ENCODE data around the gene ACTL7A. TPM values are rescaled to one million over a fixed set of nuclear protein-coding genes. Genes with fewer than 3 reads are reported as not detected.

The ACTL7A gene
- total and polyA plus RNA-seq, 2 donors (not counting 1 experiment from before 2014, with no cell fraction given): not detected

DNA sequence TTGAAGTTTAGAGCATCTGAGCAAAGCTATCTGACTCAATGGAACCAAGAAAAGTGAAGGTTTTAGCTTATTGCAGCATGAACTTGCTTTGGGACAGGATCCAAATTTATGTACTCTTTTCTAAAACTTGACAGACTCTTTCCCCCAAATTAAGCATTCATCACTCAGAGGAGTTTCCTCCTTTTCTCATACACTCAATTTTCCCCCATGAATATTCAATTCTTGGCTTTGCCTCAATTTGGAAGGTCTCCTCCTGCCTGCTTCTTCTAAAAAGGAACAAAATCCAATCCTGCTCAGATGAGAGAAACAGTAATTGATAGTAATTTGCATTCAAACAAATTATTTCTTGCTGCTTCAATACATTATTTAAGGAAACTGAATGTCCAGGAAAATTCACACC lies 5.0 kb downstream of the ACTL7A start:
- no peak for TF ChIP-seq EZH2 (IDR thresholded peaks at IDR 0.05; ENCODE audit: borderline replicate concordance, insufficient read depth, low read depth, low read length, poor library complexity, severe bottlenecking)
- TF ChIP-seq, protein P1, sequence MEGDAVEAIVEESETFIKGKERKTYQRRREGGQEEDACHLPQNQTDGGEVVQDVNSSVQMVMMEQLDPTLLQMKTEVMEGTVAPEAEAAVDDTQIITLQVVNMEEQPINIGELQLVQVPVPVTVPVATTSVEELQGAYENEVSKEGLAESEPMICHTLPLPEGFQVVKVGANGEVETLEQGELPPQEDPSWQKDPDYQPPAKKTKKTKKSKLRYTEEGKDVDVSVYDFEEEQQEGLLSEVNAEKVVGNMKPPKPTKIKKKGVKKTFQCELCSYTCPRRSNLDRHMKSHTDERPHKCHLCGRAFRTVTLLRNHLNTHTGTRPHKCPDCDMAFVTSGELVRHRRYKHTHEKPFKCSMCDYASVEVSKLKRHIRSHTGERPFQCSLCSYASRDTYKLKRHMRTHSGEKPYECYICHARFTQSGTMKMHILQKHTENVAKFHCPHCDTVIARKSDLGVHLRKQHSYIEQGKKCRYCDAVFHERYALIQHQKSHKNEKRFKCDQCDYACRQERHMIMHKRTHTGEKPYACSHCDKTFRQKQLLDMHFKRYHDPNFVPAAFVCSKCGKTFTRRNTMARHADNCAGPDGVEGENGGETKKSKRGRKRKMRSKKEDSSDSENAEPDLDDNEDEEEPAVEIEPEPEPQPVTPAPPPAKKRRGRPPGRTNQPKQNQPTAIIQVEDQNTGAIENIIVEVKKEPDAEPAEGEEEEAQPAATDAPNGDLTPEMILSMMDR (IDR thresholded peaks at IDR 0.05): no peak
- no peak overlapping the region for H3K4me3 ChIP-seq (ENCODE audit: control extremely low read depth in 1 of 5, extremely low read depth in 1 of 5, insufficient read depth in 1 of 5, low read depth in 2 of 5, low read length in 4 of 5)
- no peaks in the 10 kb centered on the region for H3K79me2 ChIP-seq (ENCODE audit: control insufficient read depth, insufficient read depth, low read length)
- no peaks in the 10 kb centered on the region for H3K9me3 Mint-ChIP-seq (ENCODE audit: insufficient read depth)
- no peak overlapping the region for H3K9ac ChIP-seq (ENCODE audit: low read length)
- H3K9me3 ChIP-seq (ENCODE audit: control extremely low read depth in 1 of 3, control insufficient read depth in 2 of 3, insufficient read depth in 1 of 3, low read length in 2 of 3): peaks cover 0 to 4% (median 0%) of the 10 kb centered on the region in 3 donors
- ChIA-PET CTCF (no interaction called here), POLR2A (no interaction called here)
- no peaks in the 10 kb centered on the region for H4K20me1 ChIP-seq (ENCODE audit: control insufficient read depth, insufficient read depth, low read length, poor library complexity, severe bottlenecking)
- no peaks in the 10 kb centered on the region for H3K4me1 ChIP-seq (ENCODE audit: control insufficient read depth in 2 of 2, insufficient read depth in 2 of 2, low read length in 2 of 2)
- intact Hi-C loops (cut with micrococcal nuclease): no loop called here
- no peak overlapping the region for H3K27ac Mint-ChIP-seq
- ATAC-seq (ENCODE audit: low read depth) (no peak), DNase-seq (no peak)
- H3K36me3 ChIP-seq (replicated peaks in 1 of 2; ENCODE audit: control extremely low read depth in 1 of 2, control insufficient read depth in 1 of 2, extremely low read depth in 1 of 2, insufficient read depth in 2 of 2, low read length in 1 of 2): peaks cover 2 to 16% of the 10 kb centered on the region in 2 experiments
- H3K27me3 Mint-ChIP-seq: no peaks in the 10 kb centered on the region
- no peak overlapping the region for H2AFZ ChIP-seq (ENCODE audit: insufficient read depth, low read depth, low read length, poor library complexity, severe bottlenecking)
- no peak overlapping the region for H3K4me3 Mint-ChIP-seq
- H3K27ac ChIP-seq (ENCODE audit: low read length in 2 of 2): no peak overlapping the region
- no peak overlapping the region for H3K4me2 ChIP-seq (replicated peaks; ENCODE audit: low read depth, low read length, poor library complexity, severe bottlenecking)
- no peaks in the 10 kb centered on the region for H3K27me3 ChIP-seq (replicated peaks in 1 of 4; ENCODE audit: control extremely low read depth in 1 of 4, control insufficient read depth in 3 of 4, insufficient read depth in 4 of 4, low read length in 3 of 4)
- no peaks in the 10 kb centered on the region for H3K4me1 Mint-ChIP-seq

DNA sequence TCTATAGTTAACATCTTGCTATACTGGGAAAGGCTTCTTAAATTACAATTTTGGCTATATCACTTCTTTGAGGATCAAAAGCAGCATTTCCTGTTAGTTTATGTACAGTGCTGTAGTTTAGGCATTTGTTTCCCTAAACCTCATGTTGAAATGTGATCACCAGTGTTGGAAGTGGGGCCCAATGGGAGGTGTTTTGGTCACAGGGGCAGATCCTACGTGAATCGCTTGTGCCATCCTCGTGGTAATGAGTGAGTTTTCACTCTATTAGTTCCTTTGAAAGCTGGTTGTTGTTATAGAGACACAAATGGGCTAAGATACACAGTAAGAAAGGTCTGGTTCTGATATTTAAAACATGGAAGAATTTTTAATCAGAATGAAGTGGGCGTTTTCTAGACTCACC lies 5.8 kb downstream of the ACTL7A start:
- Histone ChIP-seq H3K36me3 (replicated peaks in 1 of 2; ENCODE audit: control extremely low read depth in 1 of 2, control insufficient read depth in 1 of 2, extremely low read depth in 1 of 2, insufficient read depth in 2 of 2, low read length in 1 of 2) (peaks cover 2 to 17% of the 10 kb centered on the region in 2 experiments), H4K20me1 (ENCODE audit: control insufficient read depth, insufficient read depth, low read length, poor library complexity, severe bottlenecking) (no peaks in the 10 kb centered on the region), H3K79me2 (ENCODE audit: control insufficient read depth, insufficient read depth, low read length) (no peaks in the 10 kb centered on the region), H3K4me3 (ENCODE audit: control extremely low read depth in 1 of 5, extremely low read depth in 1 of 5, insufficient read depth in 1 of 5, low read depth in 2 of 5, low read length in 4 of 5) (no peak overlapping the region), H3K4me1 (ENCODE audit: control insufficient read depth in 2 of 2, insufficient read depth in 2 of 2, low read length in 2 of 2) (no peaks in the 10 kb centered on the region), H3K4me2 (replicated peaks; ENCODE audit: low read depth, low read length, poor library complexity, severe bottlenecking) (no peak overlapping the region), H3K27me3 (replicated peaks in 1 of 4; ENCODE audit: control extremely low read depth in 1 of 4, control insufficient read depth in 3 of 4, insufficient read depth in 4 of 4, low read length in 3 of 4) (no peaks in the 10 kb centered on the region), H2AFZ (ENCODE audit: insufficient read depth, low read depth, low read length, poor library complexity, severe bottlenecking) (no peak overlapping the region), H3K9ac (ENCODE audit: low read length) (no peak overlapping the region), H3K27ac (ENCODE audit: low read length in 2 of 2) (no peak overlapping the region), H3K9me3 (ENCODE audit: control extremely low read depth in 1 of 3, control insufficient read depth in 2 of 3, insufficient read depth in 1 of 3, low read length in 2 of 3) (peaks cover 0 to 4% (median 0%) of the 10 kb centered on the region in 3 donors)
- WGBS (ENCODE audit: insufficient coverage): 100% methylated on average over 3 of the region's 4 CpGs
- ChIA-PET POLR2A (no interaction called here), CTCF (no interaction called here)
- Mint-ChIP-seq H3K27ac (no peak overlapping the region), H3K27me3 (no peaks in the 10 kb centered on the region), H3K4me1 (no peaks in the 10 kb centered on the region), H3K4me3 (no peak overlapping the region), H3K9me3 (ENCODE audit: insufficient read depth) (no peaks in the 10 kb centered on the region)
- intact Hi-C loops (cut with micrococcal nuclease): no loop called here
- no peak for ATAC-seq (ENCODE audit: low read depth)
- DNase-seq: no peak
- TF ChIP-seq, protein P1 (IDR thresholded peaks at IDR 0.05): no peak
- TF ChIP-seq EZH2 (IDR thresholded peaks at IDR 0.05; ENCODE audit: borderline replicate concordance, insufficient read depth, low read depth, low read length, poor library complexity, severe bottlenecking): no peak

Measured in B cell (primary cell).